ENCODE measurements around the gene SELPLG. TPM values are rescaled to one million over a fixed set of nuclear protein-coding genes. Genes with fewer than 3 reads are reported as not detected.

SELPLG gene
- total and polyA plus RNA-seq, 2 of the 4 experiments (the other 2 are of a cell fraction), result 3.2 to 10.8 TPM

DNA sequence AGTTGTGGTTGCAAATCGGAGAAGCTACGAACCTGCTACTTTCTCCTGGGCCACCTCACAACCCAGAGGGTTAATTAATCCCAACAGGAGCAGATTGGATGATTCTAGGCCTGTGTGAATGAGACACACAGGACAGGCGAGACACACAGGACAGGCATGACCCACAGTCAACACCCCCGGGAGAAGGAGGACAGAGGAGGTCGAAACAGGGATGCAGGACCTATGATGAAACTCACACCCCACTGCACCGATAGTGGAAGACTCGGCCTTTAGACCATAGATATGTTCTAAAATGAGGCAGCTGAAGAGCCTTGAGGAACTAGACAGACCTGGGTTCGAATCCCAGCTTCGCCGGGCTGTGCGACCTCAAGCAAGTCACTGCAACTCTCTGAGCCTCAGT is 47.4 kb downstream of the SELPLG start:
- ChIA-PET POLR2A (ENCODE audit: unreplicated experiment) (no interaction called here), CTCF (no interaction called here)
- Histone ChIP-seq H2AFZ (replicated peaks; ENCODE audit: low read length, poor library complexity) (no peak overlapping the region), H3K4me1 (ENCODE audit: control insufficient read depth, insufficient read depth, low read length) (peaks cover 11% of the 10 kb centered on the region; the same call in 1 of the 2 replicates), H2AK9ac (replicated peaks; ENCODE audit: low read depth, low read length, poor library complexity) (no peak overlapping the region), H4K20me1 (ENCODE audit: insufficient read depth, low read length) (no peaks in the 10 kb centered on the region), H4K5ac (ENCODE audit: low read depth, low read length) (no peak overlapping the region), H3K79me1 (ENCODE audit: low read depth in 1 of 2, low read length in 2 of 2) (no peaks in the 10 kb centered on the region), H2AK5ac (ENCODE audit: low read depth, low read length) (no peak overlapping the region), H3K4ac (ENCODE audit: low read depth, low read length) (no peak overlapping the region), H3K23ac (ENCODE audit: low read depth, low read length) (no peak overlapping the region), H3K9me3 (ENCODE audit: control insufficient read depth, insufficient read depth, low read length) (no peaks in the 10 kb centered on the region), H2BK15ac (ENCODE audit: low read depth, low read length) (no peak overlapping the region), H2BK5ac (ENCODE audit: low read depth, low read length, poor library complexity, severe bottlenecking) (no peak overlapping the region), H3K27ac (ENCODE audit: insufficient read depth, low read length) (no peak overlapping the region), H3K14ac (replicated peaks; ENCODE audit: low read depth, low read length) (no peak overlapping the region), H4K91ac (ENCODE audit: insufficient read depth, low read depth, low read length) (no peak overlapping the region), H3K9me1 (ENCODE audit: insufficient read depth, low read length) (no peaks in the 10 kb centered on the region; the same call in 1 of the 2 replicates), H3K4me2 (ENCODE audit: low read depth, low read length) (no peak overlapping the region), H3K56ac (ENCODE audit: extremely low read depth, insufficient read depth, low read length) (no peak overlapping the region), H3K18ac (ENCODE audit: low read depth, low read length) (no peak overlapping the region), H3K9ac (ENCODE audit: low read depth, low read length) (no peak overlapping the region), H3K36me3 (ENCODE audit: control insufficient read depth, insufficient read depth, low read length) (no peaks in the 10 kb centered on the region; the same call in 1 of the 2 replicates), H3K4me3 (ENCODE audit: insufficient read depth, low read depth, low read length) (no peak overlapping the region), H4K8ac (ENCODE audit: low read depth in 2 of 2, low read length in 2 of 2) (no peak overlapping the region), H2BK120ac (ENCODE audit: low read depth, low read length) (no peak overlapping the region), H2BK20ac (ENCODE audit: low read depth, low read length) (no peak overlapping the region), H3K27me3 (ENCODE audit: control insufficient read depth, insufficient read depth, low read length) (peaks cover 7% of the 10 kb centered on the region)
- in situ Hi-C loops (cut with MboI; ENCODE audit: low sequenced_read_pairs) (no loop called here), dilution Hi-C loops (cut with HindIII; ENCODE audit: low sequenced_read_pairs, unreplicated experiment) (no loop called here), intact Hi-C loops (cut with micrococcal nuclease) (no loop called here)
- BruUV-seq (replicated peaks), result no TSS peak
- DNase-seq (no peak), ATAC-seq (ENCODE audit: low read depth) (no peak)
- no peak for TF ChIP-seq MAFK (IDR thresholded peaks at IDR 0.05; ENCODE audit: low read depth, low read length)
- TF ChIP-seq FOS (IDR thresholded peaks at IDR 0.05; ENCODE audit: low read depth, low read length), result no peak
- 93% methylated on average over 3 of the region's 11 CpGs; no CpG with 5 or more reads in 1 of the 2 experiments for WGBS, 2 experiments (ENCODE audit: extremely low coverage in 2 of 2, insufficient read length in 1 of 2)

Data from IMR-90 (cell line).